ENCODE measurements around the gene TRANK1.

TRANK1 gene

GRCh38 chr3:36827133-36827532 is 117.7 kb downstream of the TRANK1 start:
- H3K27ac ChIP-seq = no peak overlapping the region
- TF ChIP-seq CTCF (conservative IDR thresholded peaks at IDR 0.05) = no peak

GRCh38 chr3:36826240-36826639 is 118.6 kb downstream of the TRANK1 start:
- H3K27ac ChIP-seq = no peak overlapping the region
- no peak for TF ChIP-seq CTCF (conservative IDR thresholded peaks at IDR 0.05)

GRCh38 chr3:36824443-36824842 is 120.4 kb downstream of the TRANK1 start:
- H3K27ac ChIP-seq = no peak overlapping the region
- TF ChIP-seq CTCF (conservative IDR thresholded peaks at IDR 0.05) = no peak

GRCh38 chr3:36823806-36824205 is 121.0 kb downstream of the TRANK1 start:
- no peak for TF ChIP-seq CTCF (conservative IDR thresholded peaks at IDR 0.05)
- H3K27ac ChIP-seq = no peak overlapping the region

GRCh38 chr3:36820083-36820482 is 124.8 kb downstream of the TRANK1 start:
- TF ChIP-seq CTCF (conservative IDR thresholded peaks at IDR 0.05) = no peak
- no peak overlapping the region for H3K27ac ChIP-seq

- H3K27ac ChIP-seq = no peak overlapping the region
- no peak for TF ChIP-seq CTCF (conservative IDR thresholded peaks at IDR 0.05)
Observed at GRCh38 chr3:36817806-36818533, 126.9 kb downstream of the TRANK1 start.

- no peak for TF ChIP-seq CTCF (conservative IDR thresholded peaks at IDR 0.05)
- H3K27ac ChIP-seq = no peak overlapping the region
Observed at GRCh38 chr3:36815375-36815774, 129.5 kb downstream of the TRANK1 start.

Data from VCaP (cell line).